ENCODE results near the gene PIEZO2. TPM values are rescaled to one million over a fixed set of nuclear protein-coding genes. Genes with fewer than 3 reads are reported as not detected.

PIEZO2 gene
- total and polyA plus RNA-seq, 8 donors, result 0.38 to 11.1 (median 3.0) TPM

GRCh38 chr18:11051462-11051861, 97.9 kb downstream of the PIEZO2 start:
- no peak for ATAC-seq
- Histone ChIP-seq H3K27me3 (no peaks in the 10 kb centered on the region), H3K4me3 (no peak overlapping the region), H3K36me3 (no peaks in the 10 kb centered on the region), H3K27ac (no peak overlapping the region), H3K4me1 (no peaks in the 10 kb centered on the region), H3K9me3 (no peaks in the 10 kb centered on the region)
- no peak for TF ChIP-seq CTCF (IDR thresholded peaks at IDR 0.05)
- DNase-seq, result no peak
- WGBS, 2 donors, result 38 to 63% methylated on average over 3 of the region's 3 CpGs
- no peak for FAIRE-seq
- intact Hi-C loops (cut with DNase I), result no loop called here

- Histone ChIP-seq H3K4me3 (no peak overlapping the region), H3K4me1 (no peaks in the 10 kb centered on the region), H3K27ac (no peak overlapping the region), H3K27me3 (no peaks in the 10 kb centered on the region), H3K9me3 (no peaks in the 10 kb centered on the region), H3K36me3 (no peaks in the 10 kb centered on the region)
- no peak for TF ChIP-seq CTCF (IDR thresholded peaks at IDR 0.05)
- ATAC-seq, result no peak
- no peak for DNase-seq
- WGBS, 2 donors, result 90% methylated on average over 2 of the region's 2 CpGs
- intact Hi-C loops (cut with DNase I), result no loop called here
- no peak for FAIRE-seq
These were observed 98.4 kb downstream of the PIEZO2 start for GRCh38 chr18:11050966-11051365.

- no peak for FAIRE-seq
- H3K4me1 ChIP-seq, result no peaks in the 10 kb centered on the region
- H3K9me3 ChIP-seq, result no peaks in the 10 kb centered on the region
- ATAC-seq, result no peak
- H3K27ac ChIP-seq, result no peak overlapping the region
- 79 to 82% methylated on average over 5 of the region's 5 CpGs for WGBS, 2 donors
- intact Hi-C loops (cut with DNase I), result loop anchor here in 1 of 3 donors (5.0 kb wide), 1 partner anchor 201 kb away; no protein-coding TSS in a partner anchor
- no peaks in the 10 kb centered on the region for H3K27me3 ChIP-seq
- DNase-seq, result no peak
- H3K36me3 ChIP-seq, result no peaks in the 10 kb centered on the region
- H3K4me3 ChIP-seq, result no peak overlapping the region
- no peak for TF ChIP-seq CTCF (IDR thresholded peaks at IDR 0.05)
These were observed 101.6 kb downstream of the PIEZO2 start for GRCh38 chr18:11047817-11048216.

GRCh38 chr18:11047156-11047555, 102.2 kb downstream of the PIEZO2 start:
- no peak for FAIRE-seq
- no peaks in the 10 kb centered on the region for H3K36me3 ChIP-seq
- 81 to 86% methylated on average over 7 of the region's 7 CpGs for WGBS, 2 donors
- no peak for DNase-seq
- intact Hi-C loops (cut with DNase I), result loop anchor here in 1 of 3 donors (5.0 kb wide), 1 partner anchor 200 kb away; no protein-coding TSS in a partner anchor
- H3K4me3 ChIP-seq, result no peak overlapping the region
- no peak for ATAC-seq
- no peak for TF ChIP-seq CTCF (IDR thresholded peaks at IDR 0.05)
- H3K4me1 ChIP-seq, result no peaks in the 10 kb centered on the region
- no peaks in the 10 kb centered on the region for H3K27me3 ChIP-seq
- no peaks in the 10 kb centered on the region for H3K9me3 ChIP-seq
- H3K27ac ChIP-seq, result no peak overlapping the region

GRCh38 chr18:11046140-11046539, 103.2 kb downstream of the PIEZO2 start:
- Histone ChIP-seq H3K36me3 (no peaks in the 10 kb centered on the region), H3K4me3 (no peak overlapping the region), H3K27ac (no peak overlapping the region), H3K9me3 (no peaks in the 10 kb centered on the region), H3K4me1 (no peaks in the 10 kb centered on the region), H3K27me3 (no peaks in the 10 kb centered on the region)
- DNase-seq (no peak), ATAC-seq (no peak), FAIRE-seq (no peak)
- intact Hi-C loops (cut with DNase I), result loop anchor here in 1 of 3 donors (5.0 kb wide), 1 partner anchor 199 kb away; no protein-coding TSS in a partner anchor
- TF ChIP-seq CTCF (IDR thresholded peaks at IDR 0.05), result no peak
- 68 to 72% methylated on average over 2 of the region's 2 CpGs for WGBS, 2 donors
